Activated CD8-positive, alpha-beta T cell treated with anti-CD3 and anti-CD28 coated beads for 36 hours (primary cell): ENCODE measurements around the gene FNIP2. TPM values are rescaled to one million over a fixed set of nuclear protein-coding genes. Genes with fewer than 3 reads are reported as not detected.
A peak's percentile ranks its signal among the peaks of the same experiment; 100 is the strongest.
"Not testable (repeated sequence)": the region's sequence is repeated elsewhere in the genome, so short reads cannot be mapped to it uniquely, and the experiment has no call there.

Experiments used
- ATAC-seq: fragments of 200-7000 bp; cut with Tn5 transposase; one replicate; pipeline ENCODE4 v1.10.0; 2021; ENCODE audit warnings: mild to moderate bottlenecking, moderate library complexity
- CTCF ChIA-PET: fragments of 350-600 bp; sonication (Branson Sonifier 250); formaldehyde crosslinking; loops from one replicate; lab custom pipeline; 2021; ENCODE audit warnings: antibody characterized with exemption; lab: Charles Lee
- POLR2A ChIA-PET: fragments of 350-600 bp; sonication (Branson Sonifier 250); formaldehyde crosslinking; loops from one replicate; lab custom pipeline; 2021; ENCODE audit warnings: antibody characterized with exemption; lab: Charles Lee
- DNase-seq: peaks from one replicate; pipeline ENCODE4 v3.0.0-alpha.2; 2020
- H3K27ac Mint-ChIP-seq: one replicate; pipeline ENCODE4 v1.8.0; 2021; ENCODE audit warnings: mild to moderate bottlenecking, mixed read lengths
- H3K27me3 Mint-ChIP-seq: one replicate; pipeline ENCODE4 v1.8.0; 2021; ENCODE audit warnings: mixed read lengths
- H3K36me3 Mint-ChIP-seq: one replicate; pipeline ENCODE4 v1.8.0; 2021; ENCODE audit warnings: low read depth, mixed read lengths
- H3K4me1 Mint-ChIP-seq: one replicate; pipeline ENCODE4 v1.8.0; 2021; ENCODE audit warnings: low read depth, mixed read lengths
- H3K4me3 Mint-ChIP-seq: one replicate; pipeline ENCODE4 v1.8.0; 2021; ENCODE audit warnings: mild to moderate bottlenecking, moderate library complexity, mixed read lengths
- H3K9me3 Mint-ChIP-seq: one replicate; pipeline ENCODE4 v1.8.0; 2021; ENCODE audit warnings: mixed read lengths
- intact Hi-C: fragments of 100-400 bp; cut with micrococcal nuclease; formaldehyde crosslinking; loops from one replicate; pipeline ENCODE4 v1.10.0; 2022
- total RNA-seq, 2 experiments: library from RNA; stranded (reverse); gene quantifications; one replicate each; pipeline ENCODE4 v1.2.3, GENCODE V29; 2021
- TF ChIP-seq, protein P1 (sequence below): fragments of 200-600 bp; IDR thresholded peaks from one replicate; pipeline ENCODE4 v1.8.0; 2022; ENCODE audit warnings: antibody characterized with exemption, mild to moderate bottlenecking

The FNIP2 gene
- total RNA-seq, 2 experiments from 2014 or later = 11.2 to 11.7 TPM

DNA sequence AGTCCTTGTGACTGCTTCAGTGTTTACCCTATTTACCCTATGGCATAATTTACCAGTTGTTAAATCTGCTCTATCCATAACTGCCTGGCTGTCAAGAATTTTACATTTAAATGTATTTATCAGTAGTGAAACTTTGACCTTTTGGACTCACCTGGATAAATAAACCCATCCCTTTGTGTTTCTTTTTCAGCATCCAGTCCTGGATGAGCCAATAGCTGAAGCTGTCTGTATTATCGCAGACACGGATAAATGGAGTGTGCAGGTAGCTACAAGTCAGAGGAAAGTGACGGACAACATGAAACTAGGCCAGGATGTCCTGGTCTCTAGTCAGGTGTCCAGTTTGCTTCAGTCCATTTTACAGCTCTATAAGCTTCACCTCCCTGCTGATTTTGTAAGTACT lies 122.4 kb downstream of the FNIP2 start:
- ATAC-seq (no peak), DNase-seq (no peak)
- H3K36me3 Mint-ChIP-seq = peaks cover 6% of the 10 kb centered on the region
- H3K27ac Mint-ChIP-seq = no peak overlapping the region
- POLR2A ChIA-PET = no interaction called here
- CTCF ChIA-PET = no interaction called here
- no peaks in the 10 kb centered on the region for H3K9me3 Mint-ChIP-seq
- TF ChIP-seq, protein P1, sequence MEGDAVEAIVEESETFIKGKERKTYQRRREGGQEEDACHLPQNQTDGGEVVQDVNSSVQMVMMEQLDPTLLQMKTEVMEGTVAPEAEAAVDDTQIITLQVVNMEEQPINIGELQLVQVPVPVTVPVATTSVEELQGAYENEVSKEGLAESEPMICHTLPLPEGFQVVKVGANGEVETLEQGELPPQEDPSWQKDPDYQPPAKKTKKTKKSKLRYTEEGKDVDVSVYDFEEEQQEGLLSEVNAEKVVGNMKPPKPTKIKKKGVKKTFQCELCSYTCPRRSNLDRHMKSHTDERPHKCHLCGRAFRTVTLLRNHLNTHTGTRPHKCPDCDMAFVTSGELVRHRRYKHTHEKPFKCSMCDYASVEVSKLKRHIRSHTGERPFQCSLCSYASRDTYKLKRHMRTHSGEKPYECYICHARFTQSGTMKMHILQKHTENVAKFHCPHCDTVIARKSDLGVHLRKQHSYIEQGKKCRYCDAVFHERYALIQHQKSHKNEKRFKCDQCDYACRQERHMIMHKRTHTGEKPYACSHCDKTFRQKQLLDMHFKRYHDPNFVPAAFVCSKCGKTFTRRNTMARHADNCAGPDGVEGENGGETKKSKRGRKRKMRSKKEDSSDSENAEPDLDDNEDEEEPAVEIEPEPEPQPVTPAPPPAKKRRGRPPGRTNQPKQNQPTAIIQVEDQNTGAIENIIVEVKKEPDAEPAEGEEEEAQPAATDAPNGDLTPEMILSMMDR = no peak
- no peaks in the 10 kb centered on the region for H3K4me1 Mint-ChIP-seq
- H3K27me3 Mint-ChIP-seq = no peaks in the 10 kb centered on the region
- H3K4me3 Mint-ChIP-seq = no peak overlapping the region
- intact Hi-C loops = no loop called here

GRCh38 chr4:158894826-158895225 lies 126.0 kb downstream of the FNIP2 start:
- TF ChIP-seq, protein P1 = no peak
- Mint-ChIP-seq H3K36me3 (peaks cover 33% of the 10 kb centered on the region), H3K27ac (no peak overlapping the region), H3K9me3 (peaks cover 2% of the 10 kb centered on the region), H3K27me3 (no peaks in the 10 kb centered on the region), H3K4me1 (peaks cover 3% of the 10 kb centered on the region), H3K4me3 (no peak overlapping the region)
- POLR2A ChIA-PET = no interaction called here
- intact Hi-C loops = no loop called here
- DNase-seq (no peak), ATAC-seq (no peak)
- CTCF ChIA-PET = interaction anchor here (1.1 kb wide), 1 partner anchor 8 kb away, joined by 3 read pairs; no protein-coding TSS in a partner anchor

GRCh38 chr4:158895797-158896576 lies 127.2 kb downstream of the FNIP2 start:
- ChIA-PET CTCF (interaction anchor here (1.0 to 1.1 kb wide), 2 partner anchors 9 kb away, joined by 3 read pairs; no protein-coding TSS in a partner anchor), POLR2A (interaction anchor here (0.6 kb wide), 1 partner anchor 11 kb away, joined by 3 read pairs; no protein-coding TSS in a partner anchor)
- Mint-ChIP-seq H3K27ac (peak overlapping the region; percentile 56), H3K4me3 (no peak overlapping the region), H3K4me1 (peaks cover 3% of the 10 kb centered on the region), H3K9me3 (peaks cover 2% of the 10 kb centered on the region), H3K27me3 (no peaks in the 10 kb centered on the region), H3K36me3 (peaks cover 40% of the 10 kb centered on the region)
- TF ChIP-seq, protein P1 = no peak
- intact Hi-C loops = no loop called here
- no peak for ATAC-seq
- no peak for DNase-seq

DNA sequence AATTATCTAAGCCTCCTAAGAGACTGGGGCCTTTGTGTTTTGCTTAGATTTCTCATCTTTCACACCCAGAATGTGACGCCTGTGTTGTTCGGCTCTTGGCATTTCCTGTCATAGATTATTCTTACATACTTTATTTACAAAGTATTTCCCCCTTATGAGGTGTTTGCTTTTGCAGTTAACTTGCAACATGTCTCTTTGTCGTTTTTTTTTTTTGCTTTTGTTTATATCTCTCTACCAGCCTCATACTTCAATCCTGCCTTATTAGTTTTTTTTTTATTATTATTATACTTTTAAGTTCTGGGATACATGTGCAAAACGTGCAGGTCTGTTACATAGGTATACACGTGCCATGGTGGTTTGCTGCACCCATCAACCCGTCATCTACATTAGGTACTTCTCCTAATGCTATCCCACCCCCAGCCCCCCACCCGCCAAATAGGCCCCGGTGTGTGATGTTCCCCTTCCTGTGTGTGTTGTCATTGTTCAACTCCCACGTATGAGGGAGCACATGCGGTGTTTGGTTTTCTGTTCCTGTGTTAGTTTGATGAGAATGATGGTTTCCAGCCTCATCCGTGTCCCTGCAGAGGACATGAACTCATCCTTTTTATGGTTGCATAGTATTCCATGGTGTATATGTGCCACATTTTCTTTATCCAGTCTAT lies 127.9 kb downstream of the FNIP2 start:
- H3K27ac Mint-ChIP-seq = peak overlapping the region; percentile 73
- ATAC-seq, H3K4me1 Mint-ChIP-seq, intact Hi-C loops, H3K4me3 Mint-ChIP-seq, H3K9me3 Mint-ChIP-seq, H3K27me3 Mint-ChIP-seq, DNase-seq, POLR2A ChIA-PET: not testable (repeated sequence)
- CTCF ChIA-PET = interaction anchor here (1.0 kb wide), 1 partner anchor 9 kb away, joined by 3 read pairs; no protein-coding TSS in a partner anchor
- peaks cover 43% of the 10 kb centered on the region for H3K36me3 Mint-ChIP-seq

DNA sequence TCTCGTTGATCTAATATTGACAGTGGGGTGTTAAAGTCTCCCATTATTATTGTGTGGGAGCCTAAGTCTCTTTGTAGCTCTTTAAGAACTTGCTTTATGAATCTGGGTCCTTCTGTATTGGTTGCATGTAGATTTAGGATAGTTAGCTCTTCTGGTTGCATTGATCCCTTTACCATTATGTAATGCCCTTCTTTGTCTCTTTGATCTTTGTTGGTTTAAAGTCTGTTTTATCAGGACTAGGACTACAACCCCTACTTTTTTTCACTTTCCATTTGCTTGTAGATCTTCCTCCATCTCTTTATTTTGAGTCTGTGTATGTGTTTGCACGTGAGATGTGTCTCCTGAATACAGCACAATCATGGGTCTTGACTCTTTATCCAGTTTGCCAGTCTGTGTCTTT lies 131.6 kb downstream of the FNIP2 start:
- CTCF ChIA-PET = not testable (repeated sequence)

DNA sequence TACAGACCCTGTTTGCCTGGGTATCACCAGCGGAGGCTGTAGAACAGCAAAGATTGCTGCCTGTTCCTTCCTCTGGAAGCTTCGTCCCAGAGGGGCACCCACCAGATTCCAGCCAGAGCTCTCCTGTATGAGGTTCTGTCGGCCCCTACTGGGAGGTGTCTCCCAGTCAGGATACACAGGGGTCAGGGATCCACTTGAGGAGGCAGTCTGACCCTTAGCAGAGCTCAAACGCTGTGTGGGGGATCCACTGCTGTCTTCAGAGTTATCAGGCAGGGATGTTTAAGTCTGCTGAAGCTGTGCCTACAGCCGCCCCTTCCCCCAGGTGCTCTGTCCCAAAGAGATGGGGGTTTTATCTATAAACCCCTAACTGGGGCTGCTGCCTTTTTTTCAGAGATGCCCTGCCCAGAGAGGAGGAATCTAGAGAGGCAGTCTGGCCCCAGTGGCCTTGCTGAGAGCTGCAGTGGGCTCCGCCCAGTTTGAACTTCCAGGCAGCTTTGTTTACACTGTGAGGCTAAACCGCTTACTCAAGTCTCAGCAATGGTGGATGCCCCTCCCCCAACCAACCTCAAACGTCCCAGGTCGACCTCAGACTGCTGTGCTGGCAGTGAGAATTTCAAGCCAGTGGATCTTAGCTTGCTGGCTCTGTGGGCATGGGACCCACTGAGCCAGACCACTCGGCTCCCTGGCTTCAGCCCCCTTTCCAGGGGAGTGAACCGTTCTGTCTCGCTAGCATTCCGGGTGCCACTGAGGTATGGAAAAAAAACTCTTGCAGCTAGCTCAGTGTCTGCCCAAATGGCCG lies 133.7 kb downstream of the FNIP2 start:
- peaks cover 36% of the 10 kb centered on the region for H3K36me3 Mint-ChIP-seq
- H3K4me1 Mint-ChIP-seq, ATAC-seq, H3K9me3 Mint-ChIP-seq, H3K27ac Mint-ChIP-seq, H3K4me3 Mint-ChIP-seq, intact Hi-C loops, H3K27me3 Mint-ChIP-seq: not testable (repeated sequence)
- ChIA-PET POLR2A (interaction anchor here (1.4 kb wide), 1 partner anchor 228 kb away, joined by 3 read pairs; no protein-coding TSS in a partner anchor), CTCF (interaction anchor here (1.0 to 1.6 kb wide), 2 partner anchors 10 to 26 kb away, joined by 3 read pairs; no protein-coding TSS in a partner anchor)
- peak; percentile 45 for DNase-seq

More for the DNA sequence above, 131.6 kb downstream of the FNIP2 start:
- H3K27me3 Mint-ChIP-seq, ATAC-seq, DNase-seq, POLR2A ChIA-PET, H3K9me3 Mint-ChIP-seq, H3K4me3 Mint-ChIP-seq, H3K4me1 Mint-ChIP-seq, H3K27ac Mint-ChIP-seq, intact Hi-C loops: not testable (repeated sequence)
- peaks cover 49% of the 10 kb centered on the region for H3K36me3 Mint-ChIP-seq
